GM08714 (cell line): ENCODE results near the gene TRIB2.

Experiments used
- H3K4me3 ChIP-seq: fragments of 200-500 bp; sonication (Bioruptor generic); 2 replicates; pipeline ENCODE4 v1.5.1; 2014; ENCODE audit warnings: mild to moderate bottlenecking, low read length, inconsistent platforms
- ZNF274 ChIP-seq: IDR thresholded peaks from 2 replicates; pipeline ENCODE4 v1.6.1; 2012; ENCODE audit warnings: mild to moderate bottlenecking, low read depth, low read length

The TRIB2 gene

DNA sequence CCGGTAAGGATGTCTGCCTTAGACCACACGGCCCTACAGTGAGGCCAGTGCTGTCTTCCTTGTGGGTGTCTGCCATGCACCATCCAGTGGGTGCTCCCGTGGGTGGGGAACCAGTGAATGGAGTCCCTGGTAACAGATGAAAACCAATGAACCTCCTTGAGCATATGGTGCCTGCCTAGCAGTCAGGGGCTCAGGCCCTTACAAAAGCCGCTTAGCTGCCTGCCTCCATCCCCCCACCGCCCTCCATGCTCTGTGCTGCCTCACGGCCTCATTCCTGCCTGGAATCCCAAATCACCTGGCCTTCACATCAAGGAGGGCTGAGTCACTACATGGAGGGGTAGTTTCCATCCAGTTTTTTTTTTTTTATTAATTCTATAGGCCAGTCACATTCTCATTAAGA lies 30.8 kb upstream of the TRIB2 start:
- no peak for TF ChIP-seq ZNF274
- no peak overlapping the region for H3K4me3 ChIP-seq

DNA sequence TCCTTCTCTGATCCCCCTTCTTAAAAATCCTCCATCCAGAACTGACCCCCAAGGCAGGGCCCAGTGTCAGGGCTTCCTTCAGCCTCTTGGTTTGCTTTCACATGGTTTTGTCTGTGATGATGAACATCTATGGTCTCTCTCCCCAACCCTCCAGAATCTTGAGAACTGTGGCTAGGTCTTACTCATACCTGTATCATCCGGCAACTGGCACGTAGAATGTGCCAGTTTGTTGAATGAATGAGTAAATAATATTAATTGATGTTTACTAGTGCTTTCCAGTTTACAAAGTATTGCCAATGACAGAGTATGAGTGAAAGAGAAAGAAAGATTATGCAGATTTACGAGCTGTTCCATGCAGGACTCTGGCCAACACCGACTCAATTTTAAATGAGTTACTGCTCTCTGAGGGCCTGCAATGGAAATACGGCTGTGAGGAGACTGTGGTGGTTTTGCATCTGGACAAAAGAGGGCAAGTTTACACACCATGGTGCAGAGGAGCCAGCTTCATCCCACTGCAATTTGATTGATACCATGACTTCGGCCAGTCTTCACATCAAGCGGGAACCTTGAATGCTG lies 29.9 kb upstream of the TRIB2 start:
- H3K4me3 ChIP-seq: no peak overlapping the region
- no peak for TF ChIP-seq ZNF274

DNA sequence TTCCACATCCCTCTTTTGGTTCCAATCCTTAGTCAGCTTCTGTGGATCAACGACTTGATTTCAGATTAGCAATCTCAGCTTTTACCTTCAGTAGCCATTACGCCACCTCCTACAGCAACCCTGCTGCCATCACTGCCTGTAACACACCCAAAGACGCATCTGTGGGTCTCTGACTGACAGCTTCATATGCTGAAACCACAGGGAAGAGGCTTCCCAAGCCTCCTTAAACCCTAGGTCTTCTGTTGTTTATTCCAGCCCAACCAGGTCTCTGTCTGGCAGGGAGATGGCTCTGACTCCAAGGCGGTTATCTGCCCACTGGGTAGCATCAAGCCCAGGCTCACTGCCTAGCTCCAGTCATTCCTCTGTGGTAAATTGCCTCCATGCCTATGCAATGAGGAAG lies 28.6 kb upstream of the TRIB2 start:
- no peak for TF ChIP-seq ZNF274
- no peak overlapping the region for H3K4me3 ChIP-seq

DNA sequence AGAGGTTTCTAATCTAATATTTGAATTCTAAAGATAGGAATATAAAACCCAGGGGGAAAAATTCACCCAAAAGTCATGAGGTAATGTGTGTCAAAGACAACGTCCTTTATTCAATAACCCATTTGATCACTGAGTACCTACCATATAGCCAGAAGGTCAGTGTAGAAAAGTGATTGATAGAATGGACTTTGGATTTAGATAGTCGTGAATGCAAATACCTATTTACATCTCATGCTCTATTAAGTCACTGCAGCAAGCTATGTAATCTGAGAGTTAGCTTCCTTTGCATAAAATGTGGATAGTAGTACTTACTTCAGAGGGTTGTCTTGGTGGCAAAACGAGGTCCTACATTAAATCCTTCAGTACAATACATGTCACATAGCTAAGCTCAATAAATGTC lies 27.8 kb upstream of the TRIB2 start:
- H3K4me3 ChIP-seq: no peak overlapping the region
- no peak for TF ChIP-seq ZNF274

DNA sequence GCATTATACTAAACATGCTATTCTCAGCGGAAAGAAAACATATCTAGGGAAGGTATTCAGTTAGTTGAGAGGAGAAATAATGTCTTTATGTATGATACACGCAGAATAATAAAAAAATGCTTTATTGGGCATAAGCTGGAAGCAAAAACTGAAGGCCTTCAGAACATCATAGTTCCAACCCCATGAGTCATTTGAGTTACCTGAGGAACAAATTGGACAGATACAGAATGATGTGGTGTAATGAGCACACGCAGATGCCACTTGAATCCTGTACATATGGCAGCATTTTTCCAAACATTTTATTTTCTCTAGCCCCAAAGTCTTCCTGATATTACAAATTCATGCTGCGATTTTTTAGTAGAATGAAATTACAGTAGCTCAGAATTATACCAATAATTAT lies 23.2 kb upstream of the TRIB2 start:
- no peak for TF ChIP-seq ZNF274
- H3K4me3 ChIP-seq: no peak overlapping the region

DNA sequence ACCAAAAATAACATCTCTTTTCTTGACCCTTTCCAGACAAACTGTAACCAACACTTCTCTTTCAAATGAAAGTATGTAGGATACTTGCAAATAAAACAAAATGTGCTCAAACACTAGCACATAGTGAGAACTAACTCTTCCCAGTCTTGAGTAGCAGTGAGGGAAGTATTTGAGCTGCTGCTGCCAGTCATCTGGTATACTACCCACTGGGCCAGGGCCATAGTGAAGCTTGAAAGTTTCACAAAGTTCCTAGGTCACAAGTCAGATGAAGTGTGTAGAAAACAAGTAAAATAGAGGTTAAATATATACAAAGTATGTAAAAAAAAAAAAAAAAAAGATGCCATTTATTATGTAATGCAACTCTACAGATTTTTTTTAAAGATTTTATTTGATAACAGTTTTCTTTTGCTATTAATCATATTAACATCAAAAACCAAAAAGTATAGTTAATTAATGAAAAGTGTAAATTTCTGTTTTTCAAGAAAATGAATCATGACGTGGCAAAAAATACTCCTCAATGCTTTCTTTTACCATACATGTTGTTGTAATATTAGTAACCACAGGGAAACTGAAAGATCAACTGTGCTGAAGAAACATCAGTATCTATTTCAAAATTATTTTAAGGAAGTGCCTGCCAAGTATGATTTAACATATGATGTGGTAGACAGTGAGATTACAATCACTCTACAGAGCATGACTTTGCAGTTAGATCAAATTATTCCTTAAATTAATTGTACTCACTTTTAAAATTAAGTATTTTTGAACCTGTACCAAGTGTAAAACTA lies 21.6 kb upstream of the TRIB2 start:
- H3K4me3 ChIP-seq: no peak overlapping the region
- no peak for TF ChIP-seq ZNF274

DNA sequence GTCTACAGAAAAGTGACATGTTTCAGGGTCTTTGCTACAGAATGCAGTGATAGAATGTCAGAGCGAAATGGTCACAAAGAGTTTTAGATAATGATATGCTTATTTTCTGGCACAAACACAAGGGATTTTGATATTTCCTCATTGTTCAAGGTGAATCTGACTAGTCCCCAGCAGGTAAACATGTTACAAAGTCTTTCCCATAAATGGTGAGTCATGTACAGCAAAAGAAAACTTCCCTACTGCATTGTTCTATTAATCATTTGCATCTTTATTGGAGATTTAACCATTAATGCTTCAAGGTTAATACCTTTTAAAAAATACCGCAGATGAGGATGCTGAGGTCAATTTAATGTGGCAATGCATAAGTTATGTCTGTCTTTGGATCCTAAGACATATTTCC lies 19.1 kb upstream of the TRIB2 start:
- no peak overlapping the region for H3K4me3 ChIP-seq
- TF ChIP-seq ZNF274: no peak

DNA sequence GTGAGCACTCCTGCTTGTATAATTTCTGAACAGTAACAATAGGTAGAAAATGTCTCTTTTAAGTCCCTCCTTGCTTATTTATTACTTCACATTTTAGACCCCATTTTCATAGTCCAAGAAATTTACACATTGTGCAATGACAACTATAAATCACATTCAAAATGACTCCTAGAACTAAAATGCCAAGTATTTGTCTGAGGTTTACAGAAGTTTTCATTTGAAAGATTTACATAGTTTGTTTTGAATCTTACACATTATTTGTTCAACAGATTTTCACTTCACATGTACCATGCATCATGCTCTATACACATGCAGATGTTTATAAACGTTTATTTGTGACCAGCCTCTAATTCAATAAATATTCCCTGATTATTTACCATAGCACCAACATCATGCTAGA lies 15.7 kb upstream of the TRIB2 start:
- no peak for TF ChIP-seq ZNF274
- no peak overlapping the region for H3K4me3 ChIP-seq

DNA sequence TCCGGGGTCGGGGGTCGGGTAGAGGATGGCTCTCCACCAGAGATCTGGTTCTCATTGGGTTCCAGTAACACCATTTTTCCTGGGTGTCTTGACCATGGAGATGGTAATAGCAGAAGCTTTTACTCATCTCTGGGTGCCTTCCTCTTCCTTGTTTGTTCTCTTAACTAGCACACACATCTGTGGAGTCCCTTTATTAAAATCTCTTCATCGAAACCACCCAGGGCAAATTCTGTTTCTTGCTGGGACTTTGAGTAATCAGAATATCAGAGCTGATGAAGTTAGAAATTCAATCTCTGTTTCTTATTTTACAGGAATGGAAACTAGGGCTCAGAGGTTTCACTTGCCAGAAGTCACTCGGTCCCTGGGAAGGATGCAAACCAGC lies 15.0 kb upstream of the TRIB2 start:
- no peak for TF ChIP-seq ZNF274
- H3K4me3 ChIP-seq: no peak overlapping the region

DNA sequence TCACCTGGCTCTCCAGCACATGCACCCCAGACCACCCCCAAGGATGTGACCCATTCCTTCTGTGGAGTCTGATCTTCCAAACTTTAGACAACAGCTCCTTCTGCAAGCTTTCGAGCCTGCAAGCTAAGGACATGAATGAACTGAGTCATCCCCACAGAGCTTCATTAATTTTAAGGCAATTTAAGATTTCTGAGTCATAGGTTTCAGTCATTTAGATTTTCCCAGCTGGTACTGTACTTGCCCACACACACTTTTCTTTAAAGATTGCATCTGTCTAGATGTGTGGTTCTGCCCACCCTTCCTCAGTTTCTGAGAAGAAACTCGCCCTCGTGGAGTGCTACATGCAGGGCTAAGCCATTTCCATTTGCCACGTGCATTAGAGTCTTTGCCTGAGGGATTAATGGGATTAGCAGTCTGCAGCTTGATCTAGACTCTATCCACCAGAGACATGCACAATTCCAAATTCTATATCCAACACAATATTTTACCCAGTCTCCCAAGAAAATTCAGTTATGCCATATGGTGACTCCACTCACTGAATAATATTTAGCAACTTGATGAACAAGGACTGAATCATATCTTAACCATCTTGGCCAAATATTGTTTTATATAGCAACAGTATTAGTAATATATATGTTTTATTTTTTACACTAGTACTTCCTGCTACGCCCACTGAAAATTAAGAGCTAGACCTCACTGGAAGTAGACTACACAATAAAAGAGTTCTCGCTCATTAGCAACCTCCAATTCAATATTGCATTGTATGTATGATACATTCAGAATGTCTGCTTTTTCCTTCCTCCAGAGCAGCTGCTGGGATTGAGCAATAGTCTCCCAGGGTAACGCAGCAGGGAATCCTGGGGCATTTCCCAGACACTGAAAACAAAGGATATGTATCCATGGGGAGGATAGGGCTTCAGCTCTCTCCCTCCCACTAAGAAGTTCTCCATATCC lies 14.3 kb upstream of the TRIB2 start:
- no peak for TF ChIP-seq ZNF274
- H3K4me3 ChIP-seq: no peak overlapping the region

DNA sequence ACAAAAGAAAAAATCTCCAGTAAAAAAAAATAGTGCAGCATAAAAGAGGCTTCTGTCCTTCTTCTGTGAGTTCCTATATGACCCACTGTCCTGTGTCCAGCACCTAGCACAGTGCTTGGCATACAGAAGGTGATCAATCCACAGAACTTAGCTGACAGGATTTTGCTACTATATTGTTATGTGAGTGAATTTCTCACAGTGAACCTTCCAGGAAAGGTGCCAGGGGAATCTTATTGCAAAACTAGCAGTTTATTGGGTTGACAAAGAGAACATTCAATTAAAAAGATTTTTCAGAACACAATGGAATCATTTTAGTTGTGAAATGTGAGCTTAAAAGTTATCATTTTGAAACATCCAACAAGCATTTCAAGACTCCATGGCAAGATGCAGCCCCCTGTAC lies 12.4 kb upstream of the TRIB2 start:
- no peak for TF ChIP-seq ZNF274
- no peak overlapping the region for H3K4me3 ChIP-seq

DNA sequence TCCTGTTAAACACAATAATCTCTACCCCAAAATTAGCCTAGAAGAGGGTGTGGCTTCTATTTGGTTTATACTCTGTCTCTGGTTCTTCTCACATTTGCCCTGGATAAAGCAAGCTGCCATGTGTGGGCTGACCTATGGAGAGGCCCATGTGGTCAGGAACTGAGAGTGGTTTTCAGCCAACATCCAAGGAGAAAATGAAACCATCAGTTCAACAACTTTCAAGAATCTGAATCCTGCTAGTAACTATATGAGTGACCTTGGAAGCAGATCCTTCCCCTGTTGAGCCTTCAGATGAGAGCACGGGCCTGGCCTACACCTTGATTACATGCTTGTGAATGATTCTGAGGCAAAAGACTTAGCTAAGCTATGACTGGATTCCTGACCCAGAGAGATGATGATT lies 11.5 kb upstream of the TRIB2 start:
- TF ChIP-seq ZNF274: no peak
- H3K4me3 ChIP-seq: no peak overlapping the region

DNA sequence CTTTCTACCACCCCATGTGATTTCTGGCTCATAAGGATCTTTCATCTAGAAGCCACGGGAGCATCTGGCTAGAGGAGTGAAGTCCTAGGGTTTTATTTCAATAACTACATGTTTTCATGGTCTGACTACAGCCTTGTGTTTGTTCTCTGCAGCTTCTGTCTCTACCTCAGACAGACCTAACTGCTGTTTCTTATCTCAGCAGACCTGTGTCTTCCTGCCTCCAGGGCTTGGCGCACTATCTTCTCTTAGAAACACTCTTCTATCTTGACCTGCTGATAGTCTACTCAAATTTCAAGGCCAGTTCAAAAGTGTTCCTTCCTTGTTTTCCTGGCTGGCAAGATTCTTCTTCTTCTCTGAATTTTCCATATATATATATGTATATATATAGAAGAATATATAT lies 11.0 kb upstream of the TRIB2 start:
- TF ChIP-seq ZNF274: no peak
- no peak overlapping the region for H3K4me3 ChIP-seq

DNA sequence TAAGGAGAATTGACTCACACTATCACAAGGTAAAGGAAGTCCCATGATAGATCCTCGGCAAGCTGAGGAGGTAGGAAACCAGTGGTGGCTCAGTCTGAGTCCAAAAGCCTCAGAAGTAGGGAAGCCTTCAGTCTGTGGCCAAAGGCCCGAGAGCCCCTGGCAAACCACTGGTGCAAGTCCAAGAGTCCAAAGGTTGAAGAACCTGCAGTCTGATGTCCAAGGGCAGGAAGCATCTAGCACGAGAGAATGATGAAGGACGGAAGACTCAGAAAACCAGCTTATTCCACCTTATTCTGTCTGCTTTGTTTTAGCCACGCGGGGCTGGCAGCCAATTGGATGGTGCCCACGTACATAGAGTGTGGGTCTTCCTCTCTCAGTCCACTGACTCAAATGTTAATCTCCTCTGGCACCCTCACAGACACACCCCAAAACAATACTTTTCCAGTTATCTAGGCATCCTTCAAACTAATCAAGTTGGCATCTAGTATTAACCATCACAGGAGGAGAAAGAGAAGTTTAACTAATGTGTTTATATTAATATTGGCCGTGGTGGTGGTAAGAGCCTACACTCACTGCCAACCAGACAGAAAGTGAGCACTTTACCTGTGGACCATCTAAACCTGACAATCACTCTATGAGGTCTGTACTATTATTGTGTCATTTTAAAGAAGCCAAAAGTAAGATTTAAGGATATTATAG lies 8.1 kb upstream of the TRIB2 start:
- no peak for TF ChIP-seq ZNF274
- H3K4me3 ChIP-seq: no peak overlapping the region
